Adrenal gland (tissue), 12 donors: ENCODE data around the gene COX20. TPM values are rescaled to one million over a fixed set of nuclear protein-coding genes. Genes with fewer than 3 reads are reported as not detected.

Source experiments
- DNase-seq, 7 donors: peaks; one replicate each; pipeline ENCODE4 v3.0.0-alpha.2; 2019 to 2020
- H3K27ac ChIP-seq, 5 donors: fragments of 200-600 bp; sonication (generic) in 4 of 5; 1 replicate in 3 of 5; 2 replicates in 2 of 5; pipeline versions ENCODE4 v1.5.1 to v1.8.0; 2016 to 2020; ENCODE audit warnings: mild to moderate bottlenecking in 1 of 5
- H3K27me3 ChIP-seq: fragments of 200-600 bp; 2 replicates; pipeline ENCODE4 v1.8.0; 2021
- H3K36me3 ChIP-seq, 2 donors: fragments of 200-600 bp; replicated peaks in 1 of 2; 1 replicate in 1 of 2; 2 replicates in 1 of 2; pipeline versions ENCODE4 v1.5.1 to v1.8.0; 2018 to 2022
- H3K4me1 ChIP-seq, 2 donors: fragments of 200-600 bp; replicated peaks in 1 of 2; 1 replicate in 1 of 2; 2 replicates in 1 of 2; pipeline versions ENCODE4 v1.5.1 to v1.8.0; 2018 to 2021
- H3K4me3 ChIP-seq, 4 donors: fragments of 200-600 bp; sonication (generic) in 3 of 4; one replicate each; pipeline ENCODE4 v1.5.1; 2016 to 2018
- H3K9me3 ChIP-seq, 3 donors: fragments of 200-600 bp; sonication (generic) in 1 of 3; replicated peaks in 1 of 3; 1 replicate in 2 of 3; 2 replicates in 1 of 3; pipeline versions ENCODE4 v1.5.1 to v1.8.0; 2016 to 2021
- CTCF ChIP-seq, 6 experiments: fragments of 450-650 bp in 4 of 6; fragments of 200-600 bp in 2 of 6; sonication (generic) in 1 of 6; IDR thresholded peaks; 1 replicate in 5 of 6; 2 replicates in 1 of 6; pipeline versions ENCODE4 v1.5.1 to v1.8.0; 2016 to 2021; ENCODE audit warnings: antibody characterized with exemption in 6 of 6, mild to moderate bottlenecking in 2 of 6, moderate library complexity in 1 of 6
- POLR2A ChIP-seq, 2 donors: fragments of 450-650 bp; IDR thresholded peaks; one replicate each; pipeline ENCODE4 v1.6.1; 2017; ENCODE audit warnings: antibody characterized with exemption in 2 of 2, mild to moderate bottlenecking in 2 of 2, moderate library complexity in 1 of 2
- WGBS, 4 donors: extraction: QIAGEN DNeasy Blood & Tissue Kit in 2 of 4; methylation state at CpG; one replicate each; pipeline versions ENCODE4 v1.1.5 to v1.1.7; 2013 to 2017; 5-methylcytosine and 5-hydroxymethylcytosine counted together
- intact Hi-C, 2 donors: fragments of 100-400 bp; cut with DNase I; formaldehyde crosslinking; loops; one replicate each; pipeline versions ENCODE4 v1.14.1 to v1.15.0; 2022 to 2023
- polyA plus RNA-seq, 3 donors: library from polyadenylated mRNA; stranded (reverse); fragments of 200-250 nt in 2 of 3; fragments of 350-450 nt in 1 of 3; fragmentation: Illumina TruSeq in 1 of 3; extraction: RNeasy Lipid Tissue Mini Kit (QIAGEN cat#74804) in 1 of 3; gene quantifications; one replicate each; pipeline ENCODE4 v1.2.3, GENCODE V29; 2013 to 2014
- total RNA-seq, 9 donors: library from RNA; depleted of rRNA in 4 of 9; stranded (reverse); fragments of >200 nt in 4 of 9; fragments of 120-200 nt in 1 of 9; fragmentation: NEBNext Ultra II Directional in 1 of 9; extraction: Animal tissue kit (Norgen Biotek cat#: 25700) in 1 of 9; gene quantifications; one replicate each; pipeline versions ENCODE4 v1.1.0 to v1.2.4, GENCODE V29; 2013 to 2023
- donor health status: healthy with polysubstance abuse.
- donor health status: Bipolar disorder and iron deficiency.
- donor health status: DM: yes; HTN: yes; CAD: no.
- donor health status: DM: no; HTN: no; CAD: no.
- donor health status: DM: no; HTN: no; CAD: no.
- donor health status: DM: yes; HTN: yes; CAD: no.

The COX20 gene
- total and polyA plus RNA-seq, 12 donors, result 32.2 to 265 (median 46.2) TPM

GRCh38 chr1:244802041-244802440 is 33.4 kb upstream of the COX20 start:
- peak in 1 of 7 donors; percentile 19 for DNase-seq
- Histone ChIP-seq H3K9me3 (no peaks in the 10 kb centered on the region), H3K27ac (no peak overlapping the region), H3K27me3 (no peaks in the 10 kb centered on the region), H3K36me3 (no peaks in the 10 kb centered on the region), H3K4me1 (no peaks in the 10 kb centered on the region), H3K4me3 (no peak overlapping the region)
- WGBS, 4 donors, result 60 to 70% (median 68%) methylated on average over 12 to 14 of the region's 14 CpGs
- TF ChIP-seq CTCF (IDR thresholded peaks at IDR 0.05), result no peak
- no peak for TF ChIP-seq POLR2A (IDR thresholded peaks at IDR 0.05)
- intact Hi-C loops, result loop anchor here in 1 of 2 donors (5.0 kb wide), 1 partner anchor 245 kb away; no protein-coding TSS in a partner anchor

GRCh38 chr1:244802556-244803239 is 32.8 kb upstream of the COX20 start:
- 86 to 91% (median 88%) methylated on average over 15 to 16 of the region's 16 CpGs for WGBS, 4 donors
- no peak for TF ChIP-seq CTCF (IDR thresholded peaks at IDR 0.05)
- no peak for TF ChIP-seq POLR2A (IDR thresholded peaks at IDR 0.05)
- H3K4me1 ChIP-seq, result no peaks in the 10 kb centered on the region
- H3K27me3 ChIP-seq, result no peaks in the 10 kb centered on the region
- no peak overlapping the region for H3K27ac ChIP-seq
- intact Hi-C loops, result loop anchor here in 1 of 2 donors (5.0 kb wide), 1 partner anchor 245 kb away; no protein-coding TSS in a partner anchor
- no peaks in the 10 kb centered on the region for H3K36me3 ChIP-seq
- no peaks in the 10 kb centered on the region for H3K9me3 ChIP-seq
- no peak overlapping the region for H3K4me3 ChIP-seq
- peak in 1 of 7 donors; percentile 7 for DNase-seq

GRCh38 chr1:244804841-244805240 is 30.6 kb upstream of the COX20 start:
- no peak for TF ChIP-seq POLR2A (IDR thresholded peaks at IDR 0.05)
- TF ChIP-seq CTCF (IDR thresholded peaks at IDR 0.05), result no peak
- H3K4me3 ChIP-seq, result no peak overlapping the region
- H3K4me1 ChIP-seq, result no peaks in the 10 kb centered on the region
- no peaks in the 10 kb centered on the region for H3K36me3 ChIP-seq
- no peaks in the 10 kb centered on the region for H3K27me3 ChIP-seq
- intact Hi-C loops, result loop anchor here in 1 of 2 donors (5.0 kb wide), 1 partner anchor 242 kb away; no protein-coding TSS in a partner anchor
- H3K27ac ChIP-seq, result no peak overlapping the region
- H3K9me3 ChIP-seq, result no peaks in the 10 kb centered on the region
- DNase-seq, result peak in 1 of 7 donors; percentile 4
- WGBS, 4 donors, result 82 to 96% (median 92%) methylated on average over 8 of the region's 8 CpGs

GRCh38 chr1:244807138-244807537 is 28.3 kb upstream of the COX20 start:
- intact Hi-C loops, result no loop called here

More at GRCh38 chr1:244807138-244807537, 28.3 kb upstream of the COX20 start:
- no peak overlapping the region for H3K27ac ChIP-seq
- H3K4me3 ChIP-seq, result no peak overlapping the region
- H3K9me3 ChIP-seq, result no peaks in the 10 kb centered on the region
- TF ChIP-seq POLR2A (IDR thresholded peaks at IDR 0.05) (no peak), CTCF (IDR thresholded peaks at IDR 0.05) (no peak)
- no peaks in the 10 kb centered on the region for H3K27me3 ChIP-seq
- DNase-seq, result no peak
- H3K36me3 ChIP-seq, result no peaks in the 10 kb centered on the region
- H3K4me1 ChIP-seq, result no peaks in the 10 kb centered on the region
